HG02981 (cell line): ENCODE data around the gene TMPRSS4.

Experiments used
- ATAC-seq: cut with Tn5 transposase; IDR thresholded peaks from one replicate; pipeline ENCODE4 v1.9.1; 2021; ENCODE audit warnings: mild to moderate bottlenecking, moderate library complexity; ENCODE audit not compliant: unreplicated experiment

Gene TMPRSS4

DNA sequence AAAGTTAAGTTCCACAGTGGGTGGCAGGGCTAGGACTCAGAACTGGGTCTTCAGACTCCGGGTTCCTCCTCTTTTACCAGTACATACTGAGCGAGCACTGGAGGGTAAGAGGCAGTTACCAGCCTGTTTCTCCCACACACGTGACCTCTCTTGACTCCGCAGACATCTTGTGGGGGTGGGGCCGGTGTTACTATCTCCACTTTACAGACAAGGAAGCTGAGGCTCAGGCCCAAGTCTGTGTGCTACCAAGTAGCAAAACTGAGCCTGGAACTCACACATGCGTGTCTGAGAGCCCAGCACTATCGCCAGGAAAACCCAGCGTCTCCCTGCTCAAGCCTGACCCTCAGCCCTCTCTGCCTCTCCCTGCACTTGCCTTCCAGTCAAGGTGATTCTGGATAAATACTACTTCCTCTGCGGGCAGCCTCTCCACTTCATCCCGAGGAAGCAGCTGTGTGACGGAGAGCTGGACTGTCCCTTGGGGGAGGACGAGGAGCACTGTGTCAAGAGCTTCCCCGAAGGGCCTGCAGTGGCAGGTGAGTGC lies 25.9 kb downstream of the TMPRSS4 start:
- no peak for ATAC-seq

DNA sequence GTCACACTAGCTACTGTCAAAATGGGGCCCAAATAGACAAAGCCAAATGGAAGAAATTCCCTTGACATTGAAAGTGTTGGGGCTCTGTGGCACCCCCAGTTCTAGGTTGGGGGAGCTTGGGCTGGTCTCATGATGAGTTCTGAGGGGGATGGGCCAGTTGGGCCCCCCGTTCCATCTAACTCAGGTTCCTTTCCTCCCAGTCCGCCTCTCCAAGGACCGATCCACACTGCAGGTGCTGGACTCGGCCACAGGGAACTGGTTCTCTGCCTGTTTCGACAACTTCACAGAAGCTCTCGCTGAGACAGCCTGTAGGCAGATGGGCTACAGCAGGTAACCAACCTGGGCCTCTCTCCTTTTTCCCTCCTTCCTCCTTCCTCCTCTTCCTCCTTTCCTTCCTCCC lies 27.6 kb downstream of the TMPRSS4 start:
- ATAC-seq = no peak

GRCh38 chr11:118105657-118106305 lies 28.9 kb downstream of the TMPRSS4 start:
- ATAC-seq = no peak

GRCh38 chr11:118106789-118107335 lies 30.0 kb downstream of the TMPRSS4 start:
- no peak for ATAC-seq

DNA sequence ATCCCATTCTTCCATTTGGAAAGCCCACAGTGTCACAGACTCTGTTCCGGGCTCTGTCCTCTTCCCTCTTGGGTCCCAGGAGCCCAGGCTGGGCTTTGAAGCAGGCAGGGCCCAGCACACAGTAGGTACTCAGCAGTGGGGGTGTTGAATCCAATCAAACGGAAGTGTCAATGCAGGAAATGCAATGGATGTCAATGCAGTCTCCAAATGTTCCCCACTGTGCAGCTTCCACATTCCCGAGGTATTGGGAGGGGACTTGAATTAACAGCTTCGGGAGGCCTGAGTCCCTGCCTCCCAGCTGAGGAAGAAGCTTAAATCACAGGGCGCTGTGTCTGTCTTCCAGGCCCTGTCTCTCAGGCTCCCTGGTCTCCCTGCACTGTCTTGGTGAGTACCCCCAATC lies 31.6 kb downstream of the TMPRSS4 start:
- no peak for ATAC-seq

GRCh38 chr11:118109231-118109630 lies 32.4 kb downstream of the TMPRSS4 start:
- ATAC-seq = no peak

DNA sequence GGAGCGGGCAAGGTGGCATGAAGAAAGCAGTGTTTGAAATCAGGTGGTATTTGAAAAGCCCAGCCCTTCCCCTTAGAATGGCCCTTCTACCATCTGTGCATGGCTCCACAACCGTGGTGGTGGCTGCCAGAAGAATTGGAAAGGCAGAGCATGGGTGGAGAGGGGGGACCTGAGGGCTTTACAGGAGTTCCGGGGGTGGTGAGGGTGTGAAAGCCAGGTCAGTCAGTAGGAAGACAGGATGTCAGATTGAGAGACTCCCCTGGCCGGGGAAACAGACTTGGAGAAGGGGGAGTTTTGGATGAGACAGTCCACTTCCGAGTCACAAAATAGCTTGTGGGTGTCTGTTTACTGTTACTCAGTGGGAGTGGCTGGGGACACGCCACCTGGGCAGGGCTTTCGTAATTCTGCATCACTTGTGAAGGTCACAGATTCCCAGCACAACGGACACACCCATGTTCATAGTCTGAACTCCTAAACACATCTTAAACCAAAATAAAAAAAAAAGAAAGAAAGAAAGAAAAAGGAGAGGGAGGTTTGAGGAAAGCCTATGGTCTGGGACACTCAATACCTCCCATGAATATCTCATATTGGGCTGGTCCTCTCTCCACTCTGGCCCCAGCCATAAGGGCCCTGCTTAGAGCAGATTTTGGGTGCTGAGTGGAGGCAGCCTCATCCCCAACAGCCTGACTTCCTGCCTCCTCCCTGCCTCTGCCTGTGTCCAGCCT lies 34.3 kb downstream of the TMPRSS4 start:
- ATAC-seq = no peak

GRCh38 chr11:118111744-118112035 lies 34.8 kb downstream of the TMPRSS4 start:
- ATAC-seq = no peak

GRCh38 chr11:118112711-118113430 lies 36.0 kb downstream of the TMPRSS4 start:
- no peak for ATAC-seq

- no peak for ATAC-seq
These were observed 37.4 kb downstream of the TMPRSS4 start for GRCh38 chr11:118114266-118114665.

- no peak for ATAC-seq
These were observed 38.2 kb downstream of the TMPRSS4 start for GRCh38 chr11:118115048-118115447.

DNA sequence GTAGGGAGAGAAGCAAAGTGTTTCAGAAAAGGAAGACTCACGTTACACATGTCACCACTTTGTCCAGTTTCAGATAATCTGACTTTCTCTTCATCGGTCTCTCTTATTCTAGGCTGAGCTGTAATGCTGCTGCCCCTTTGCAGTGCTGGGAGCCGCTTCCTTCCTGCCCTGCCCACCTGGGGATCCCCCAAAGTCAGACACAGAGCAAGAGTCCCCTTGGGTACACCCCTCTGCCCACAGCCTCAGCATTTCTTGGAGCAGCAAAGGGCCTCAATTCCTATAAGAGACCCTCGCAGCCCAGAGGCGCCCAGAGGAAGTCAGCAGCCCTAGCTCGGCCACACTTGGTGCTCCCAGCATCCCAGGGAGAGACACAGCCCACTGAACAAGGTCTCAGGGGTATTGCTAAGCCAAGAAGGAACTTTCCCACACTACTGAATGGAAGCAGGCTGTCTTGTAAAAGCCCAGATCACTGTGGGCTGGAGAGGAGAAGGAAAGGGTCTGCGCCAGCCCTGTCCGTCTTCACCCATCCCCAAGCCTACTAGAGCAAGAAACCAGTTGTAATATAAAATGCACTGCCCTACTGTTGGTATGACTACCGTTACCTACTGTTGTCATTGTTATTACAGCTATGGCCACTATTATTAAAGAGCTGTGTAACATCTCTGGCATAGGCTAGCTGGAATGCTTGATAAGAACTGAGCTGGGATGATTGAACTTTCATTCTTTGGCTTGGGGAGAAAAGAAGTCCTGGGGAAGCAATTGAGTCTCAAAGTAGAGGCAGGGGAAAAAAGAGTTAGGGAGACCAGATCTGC lies 41.1 kb downstream of the TMPRSS4 start:
- ATAC-seq = peak; percentile 56

DNA sequence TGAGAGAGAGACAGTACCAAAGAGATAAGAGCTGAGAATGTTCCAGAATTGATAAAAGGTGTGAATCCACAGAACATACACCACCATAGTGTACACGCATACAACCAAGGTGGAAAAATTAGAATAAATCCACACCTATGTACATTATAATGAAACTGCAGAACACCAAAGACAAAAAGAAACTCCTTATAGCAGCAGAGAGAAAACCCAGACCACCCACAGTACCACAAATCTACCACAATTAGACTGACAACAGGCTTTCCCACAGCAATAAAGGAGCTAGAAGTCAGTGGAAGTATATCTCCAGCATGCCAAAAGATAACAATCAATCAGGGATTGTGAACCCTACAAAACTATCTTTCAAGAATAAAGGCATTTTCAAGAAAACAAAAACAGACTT lies 43.9 kb downstream of the TMPRSS4 start:
- no peak for ATAC-seq

DNA sequence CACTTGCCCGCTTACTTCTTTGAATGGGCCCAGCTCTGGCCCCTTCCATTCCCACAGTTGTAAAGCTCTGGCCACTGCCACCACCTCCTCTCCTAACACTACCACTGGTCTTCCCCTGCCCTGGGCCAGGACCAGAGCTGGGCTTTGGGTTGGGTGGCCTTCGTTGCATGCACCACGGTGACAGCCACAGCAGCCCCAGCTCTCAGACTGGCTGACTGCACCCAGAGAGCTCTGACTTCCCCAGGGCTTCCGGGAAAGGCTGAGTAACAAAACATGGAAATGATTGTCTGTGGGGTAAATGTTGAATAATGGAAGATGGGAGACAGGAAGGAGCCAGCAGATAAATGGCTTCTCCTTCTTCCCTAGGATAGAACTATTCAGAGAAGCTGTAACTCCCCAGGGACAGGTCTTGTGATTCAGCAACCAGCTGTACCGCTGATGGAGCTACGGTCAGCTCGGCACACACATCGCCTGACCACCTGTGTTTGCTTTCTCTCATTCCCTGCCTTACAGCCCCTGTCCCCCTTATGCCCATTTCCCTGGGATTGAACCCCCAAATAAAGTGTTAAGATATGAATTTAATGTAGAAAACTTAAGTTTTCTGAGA lies 48.2 kb downstream of the TMPRSS4 start:
- no peak for ATAC-seq

- ATAC-seq = no peak
These were observed 49.4 kb downstream of the TMPRSS4 start for GRCh38 chr11:118126082-118126838.

DNA sequence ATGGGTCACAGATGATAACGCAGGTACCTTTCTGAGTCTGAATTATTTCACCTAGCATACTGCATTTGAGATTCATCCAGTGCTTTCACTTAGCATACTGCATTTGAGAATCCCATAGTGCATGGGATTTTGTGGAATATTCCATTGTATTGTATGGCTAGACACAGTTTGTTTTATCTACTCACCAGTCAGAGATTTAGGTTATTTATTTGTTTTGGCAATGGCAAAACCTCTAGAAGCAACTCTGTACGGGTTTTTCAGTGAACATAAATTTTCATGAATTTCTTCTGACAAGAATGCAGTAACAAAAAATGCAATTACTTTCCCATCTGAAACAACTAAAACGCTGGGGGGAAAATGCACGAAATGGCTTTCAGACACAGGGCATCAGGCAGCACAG lies 51.4 kb downstream of the TMPRSS4 start:
- ATAC-seq = no peak

DNA sequence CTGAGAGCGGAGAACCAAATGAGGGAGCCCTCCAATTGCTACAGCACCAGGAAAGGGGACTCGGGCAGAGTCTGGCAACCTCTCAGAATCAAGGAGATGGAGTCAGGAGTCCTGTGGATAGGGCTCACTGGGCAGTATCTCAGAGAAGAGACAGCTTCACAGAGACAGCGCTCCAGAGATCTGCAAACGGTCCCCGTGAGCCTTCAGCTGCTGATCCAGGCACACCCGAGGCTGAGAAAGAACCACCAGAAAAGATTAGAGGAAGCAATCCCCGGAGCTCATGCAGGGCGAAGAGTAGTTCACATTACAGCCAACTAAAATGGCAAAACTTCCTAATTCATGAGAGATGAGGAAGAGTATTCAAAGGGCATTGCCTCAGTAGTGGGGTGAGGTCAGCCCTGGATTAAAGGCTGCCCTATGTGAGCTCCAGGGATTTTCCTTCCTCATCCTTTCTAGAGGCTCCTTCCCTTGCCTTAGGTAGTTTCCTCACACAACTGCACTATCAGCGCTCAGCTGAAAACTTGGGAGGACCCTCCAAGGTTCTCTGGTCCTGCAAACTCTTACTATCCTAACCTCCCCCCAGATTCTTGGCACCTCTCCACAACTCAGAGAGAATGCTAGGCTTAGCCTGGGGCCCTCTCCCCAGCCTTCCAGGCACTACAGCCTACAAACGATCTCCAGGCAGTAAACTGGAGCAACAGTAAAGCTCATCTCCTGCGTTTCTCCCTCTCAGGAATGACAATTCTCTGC lies 52.0 kb downstream of the TMPRSS4 start:
- no peak for ATAC-seq

GRCh38 chr11:118129471-118130172 lies 52.7 kb downstream of the TMPRSS4 start:
- ATAC-seq = no peak
